GM19468 (cell line): Measurements from ENCODE around the gene CORO2A.

Source experiments
- ATAC-seq: cut with Tn5 transposase; IDR thresholded peaks from one replicate; pipeline ENCODE4 v1.9.1; 2021; ENCODE audit warnings: mild to moderate bottlenecking, moderate library complexity, moderate number of reproducible peaks; ENCODE audit not compliant: unreplicated experiment; ENCODE audit errors: extremely low read depth

Gene CORO2A

DNA sequence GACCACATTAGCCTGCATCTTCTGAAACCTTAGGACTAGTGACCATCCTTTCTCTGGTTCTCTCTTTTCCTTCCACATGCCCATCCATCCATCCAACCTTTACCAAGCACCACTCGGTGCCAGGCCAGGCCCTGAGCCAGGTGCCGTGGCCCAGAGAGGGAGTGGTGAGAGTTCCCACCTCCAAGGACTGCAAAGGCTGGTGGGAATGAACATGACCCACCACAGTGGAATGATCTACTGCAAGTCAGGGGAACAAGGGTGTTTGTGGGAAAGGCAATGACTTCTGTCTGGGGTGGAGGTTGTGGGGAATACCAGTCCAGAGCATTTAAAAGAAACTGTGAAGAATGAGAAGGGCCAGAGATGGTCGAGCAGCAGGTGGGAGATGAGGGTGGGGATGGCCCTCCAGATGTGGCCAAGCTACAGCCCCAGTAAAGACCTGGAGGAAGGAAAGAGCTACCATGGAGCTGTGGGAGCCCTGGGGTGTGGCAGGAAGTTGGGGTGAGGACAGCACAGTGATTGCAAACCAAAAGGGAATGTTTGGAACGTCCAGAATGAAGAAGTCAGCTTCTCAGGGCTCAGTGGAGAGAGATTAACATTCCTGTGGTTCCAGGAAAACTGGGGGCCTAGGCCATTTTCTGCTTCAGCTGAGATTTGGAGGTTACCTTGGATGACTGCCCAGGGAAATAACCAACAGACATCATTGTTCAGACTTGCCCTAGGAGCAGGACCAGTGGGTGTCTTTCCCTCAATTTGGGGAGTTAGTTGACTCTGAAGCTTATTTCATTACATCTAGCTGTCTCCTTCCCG, 30.7 kb upstream of the CORO2A start:
- ATAC-seq: no peak

DNA sequence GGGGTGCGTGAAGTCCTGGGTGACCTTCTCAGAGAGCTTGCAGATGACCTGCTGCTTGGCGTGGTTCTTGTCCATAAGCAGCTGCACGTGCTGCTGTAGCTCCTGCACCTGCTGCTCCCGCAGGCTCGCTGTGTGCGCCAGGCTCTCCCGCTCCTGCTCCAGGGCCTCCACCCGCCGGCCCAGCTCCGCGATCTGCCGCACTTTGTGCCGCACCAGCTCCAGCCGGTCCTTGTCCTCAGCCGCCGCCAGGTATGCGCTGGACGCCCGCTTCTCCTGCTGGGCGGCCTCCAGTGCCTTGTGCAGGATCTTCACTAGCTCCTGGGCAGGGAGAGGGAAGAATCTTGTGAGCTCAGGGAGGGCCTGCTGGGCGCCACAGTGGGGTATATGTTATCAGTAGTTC, 28.5 kb upstream of the CORO2A start:
- ATAC-seq: no peak

DNA sequence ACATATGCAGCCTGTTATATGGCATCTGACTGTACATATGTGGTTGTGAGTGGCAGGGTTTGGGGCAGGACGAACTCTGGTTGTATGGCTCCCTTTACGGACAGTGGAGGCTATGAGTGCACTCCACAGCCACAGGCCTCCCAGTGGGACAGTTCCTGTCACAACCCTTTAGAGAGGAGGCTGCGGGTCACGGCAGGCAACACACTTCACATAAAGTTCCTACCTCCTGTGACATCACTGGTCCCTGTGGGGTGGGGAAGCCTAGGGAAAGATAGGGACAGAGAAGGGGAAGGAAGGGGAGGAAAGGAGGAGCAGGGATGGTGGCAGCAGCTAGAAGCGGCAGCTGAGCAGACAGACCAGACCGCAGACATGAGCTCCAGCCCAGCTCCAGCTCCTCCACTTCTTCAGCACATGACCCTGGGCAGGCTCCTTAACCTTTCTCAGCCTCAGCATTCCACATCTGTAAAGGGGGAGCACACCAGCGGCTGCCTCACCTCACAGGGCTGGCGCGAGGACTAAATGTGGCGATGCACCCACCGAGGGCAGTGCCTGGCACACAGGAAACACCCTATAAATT, 27.4 kb upstream of the CORO2A start:
- no peak for ATAC-seq

DNA sequence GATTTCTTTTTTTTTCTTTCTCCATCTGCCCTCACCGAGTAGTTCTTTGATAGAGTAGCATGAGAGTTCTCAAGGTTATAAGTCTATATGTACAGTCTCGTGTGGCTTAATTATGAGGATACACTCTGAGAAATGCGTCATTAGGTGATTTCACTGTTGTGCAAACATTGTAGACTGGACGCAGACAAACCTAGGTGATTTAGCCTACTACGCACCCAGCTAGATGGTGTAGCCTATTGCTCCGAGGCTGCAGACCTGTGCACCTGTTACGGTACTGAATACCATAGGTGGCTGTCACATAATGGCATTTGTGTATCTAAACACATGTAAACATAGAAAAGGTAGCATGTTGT, 26.9 kb upstream of the CORO2A start:
- no peak for ATAC-seq

DNA sequence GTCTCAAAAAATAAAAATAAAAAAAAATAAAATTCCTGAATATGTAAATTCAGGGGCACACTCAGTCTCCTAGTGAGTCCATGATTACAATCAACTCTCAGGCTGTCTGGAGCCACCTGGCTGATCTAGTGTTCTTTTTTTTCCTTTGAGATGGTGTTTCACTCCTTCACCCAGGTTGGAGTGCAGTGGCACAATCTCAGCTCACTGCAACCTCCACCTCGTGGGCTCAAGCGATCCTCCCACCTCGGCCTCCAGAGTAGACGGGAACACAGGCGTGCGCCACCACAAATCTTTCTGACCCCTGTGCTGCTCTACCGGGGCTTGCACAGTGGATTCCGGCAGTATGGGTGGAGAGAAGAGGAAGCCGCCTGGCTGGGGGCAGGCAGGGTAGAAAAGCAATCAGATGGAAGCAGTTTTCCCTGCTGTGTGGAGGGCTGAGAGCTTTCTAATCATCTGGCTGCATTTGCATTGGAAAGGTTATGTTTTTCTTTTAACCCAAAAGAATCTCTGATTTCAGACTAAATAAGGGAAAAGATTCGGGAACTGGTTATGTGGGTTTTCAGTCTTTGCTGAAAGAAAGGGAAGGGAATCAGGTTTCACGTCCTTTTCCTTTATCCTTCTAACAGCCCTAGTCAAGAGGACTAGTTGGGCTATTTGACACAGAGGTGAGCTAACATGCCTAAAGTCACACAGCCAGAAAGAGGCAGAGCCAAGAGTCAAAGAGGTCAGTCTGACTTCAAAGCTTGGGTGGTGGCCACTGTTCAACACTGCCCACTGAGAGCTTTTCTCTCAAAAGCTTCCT, 26.3 kb upstream of the CORO2A start:
- ATAC-seq: no peak

DNA sequence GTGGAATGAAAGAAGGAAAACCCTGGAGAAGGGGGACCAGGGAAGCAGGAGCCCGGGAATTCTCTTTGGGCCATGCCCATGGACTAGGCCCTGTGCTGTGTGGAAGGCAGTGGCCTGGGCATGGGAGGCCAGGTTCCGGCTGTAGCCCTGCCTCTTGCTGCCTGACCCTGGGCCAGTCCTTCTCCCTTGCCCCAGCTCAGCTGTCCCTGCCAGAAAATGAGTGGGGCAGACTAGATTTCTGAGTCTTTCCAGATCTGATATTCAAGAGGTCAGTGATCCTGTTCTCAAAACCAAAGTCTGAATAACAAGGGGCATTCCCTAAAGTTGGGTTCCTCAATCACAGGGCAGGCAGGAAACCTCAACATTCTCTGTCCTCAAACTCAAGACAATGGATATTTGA, 24.8 kb upstream of the CORO2A start:
- no peak for ATAC-seq

DNA sequence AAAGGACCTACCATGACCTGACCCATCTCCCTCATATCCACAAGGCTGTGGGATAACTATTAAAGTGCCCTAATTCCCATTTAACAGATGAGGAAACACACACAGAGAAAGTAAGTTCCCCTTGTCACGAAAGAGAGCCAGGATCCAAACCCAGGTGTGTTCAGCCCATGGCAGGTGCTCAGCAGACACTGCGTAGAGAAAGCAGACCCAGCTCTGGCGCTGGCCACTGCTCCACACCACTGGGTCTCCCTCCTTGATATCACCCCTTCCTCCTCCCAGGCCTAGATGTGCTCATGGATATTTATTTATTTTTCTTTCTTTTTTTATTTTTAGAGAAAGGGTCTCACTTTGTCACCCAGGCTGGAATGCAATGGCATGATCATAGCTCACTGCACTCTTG, 24.0 kb upstream of the CORO2A start:
- ATAC-seq: no peak

DNA sequence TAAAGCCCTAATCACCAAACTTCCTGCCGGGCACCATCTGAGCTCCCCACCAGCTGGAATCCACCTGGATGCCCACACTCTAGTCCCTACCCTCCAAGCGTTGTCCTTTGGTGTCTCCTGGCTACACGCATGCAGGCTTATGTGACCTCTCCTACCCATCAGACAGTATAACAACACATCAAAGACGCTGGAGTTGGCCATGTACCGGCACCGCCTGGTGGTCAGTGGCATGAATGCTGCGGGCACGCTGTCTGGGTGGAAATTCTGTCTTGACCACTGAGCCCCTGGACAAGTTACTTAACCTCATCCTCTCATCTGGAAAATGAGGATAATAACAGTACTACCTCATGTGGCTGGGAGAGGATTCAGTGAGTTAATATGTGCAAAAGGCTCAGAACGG, 23.4 kb upstream of the CORO2A start:
- no peak for ATAC-seq

DNA sequence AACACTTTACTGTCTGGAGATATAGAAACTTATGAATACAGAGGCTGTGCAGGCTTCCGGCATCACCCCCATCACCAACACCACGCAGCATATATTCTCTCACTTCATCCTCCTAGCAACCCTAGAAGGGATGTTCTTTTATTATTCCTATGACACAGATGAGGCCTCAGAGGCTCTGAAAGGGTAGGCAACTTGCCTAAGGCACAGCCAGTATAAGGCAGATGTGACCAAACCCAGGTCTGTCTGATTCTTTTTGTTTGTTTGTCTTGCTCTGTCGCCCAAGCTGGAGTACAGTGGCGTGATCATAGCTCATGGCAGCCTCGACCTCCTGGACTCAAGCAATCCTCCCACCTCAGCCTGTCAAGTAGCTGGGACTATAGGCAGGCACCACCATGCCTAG, 22.8 kb upstream of the CORO2A start:
- ATAC-seq: no peak

DNA sequence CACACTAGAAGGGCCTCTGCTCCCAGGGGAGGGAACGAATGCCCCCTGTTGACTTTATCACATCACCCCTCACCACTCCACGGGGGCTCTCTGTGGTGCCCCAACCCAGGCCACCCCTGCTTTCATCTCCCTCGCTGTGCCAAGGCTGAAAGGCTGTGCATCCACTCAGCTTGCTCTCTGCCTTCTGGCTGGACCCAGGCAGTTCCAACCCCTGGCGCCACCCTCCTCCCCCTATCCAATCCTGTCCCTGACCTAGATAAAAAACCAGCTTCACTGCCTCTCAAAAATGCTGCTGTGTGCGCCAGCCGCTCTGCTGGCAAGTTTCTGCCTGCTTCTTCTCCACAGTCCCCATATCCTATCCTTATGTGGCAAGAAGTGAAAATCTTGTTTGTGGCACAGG, 22.4 kb upstream of the CORO2A start:
- no peak for ATAC-seq

DNA sequence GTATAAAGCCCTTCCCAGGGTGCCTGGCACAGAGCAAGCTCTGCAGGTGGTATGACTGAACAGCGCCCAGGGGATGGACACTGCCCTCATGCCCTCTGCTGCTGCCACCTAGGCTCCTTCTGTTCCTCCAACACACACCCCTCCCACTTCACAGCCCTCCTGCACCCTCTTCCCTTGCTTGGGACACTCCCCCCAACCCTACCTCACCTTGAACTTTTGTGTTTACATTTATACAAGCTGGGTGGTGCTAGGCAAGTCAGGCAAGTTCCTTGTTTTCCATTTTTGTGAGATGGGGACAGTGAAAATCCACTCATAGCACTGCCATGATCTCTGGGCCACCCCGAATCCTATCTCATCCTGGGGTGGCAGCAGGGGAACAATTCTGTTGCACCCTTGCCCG, 18.8 kb upstream of the CORO2A start:
- no peak for ATAC-seq

DNA sequence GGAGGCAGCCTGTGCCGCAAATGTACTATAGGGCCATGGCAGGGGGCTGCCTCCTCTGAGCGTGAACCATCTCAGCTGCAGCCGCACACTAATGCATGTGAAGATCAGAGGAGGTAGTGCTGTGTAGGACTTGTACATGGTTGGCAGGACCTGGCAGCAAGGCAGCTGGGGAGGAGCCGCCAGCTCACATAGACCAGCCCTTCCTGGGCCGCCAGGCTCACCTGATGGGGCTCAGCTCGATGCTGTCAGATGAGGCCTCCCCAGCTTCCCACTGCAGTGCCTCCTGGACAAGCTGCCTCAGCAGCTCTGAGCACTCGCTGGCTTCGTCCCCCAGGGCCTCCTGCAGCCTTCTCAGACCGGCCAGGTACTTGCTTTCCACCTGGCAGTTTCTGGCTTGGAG, 18.0 kb upstream of the CORO2A start:
- ATAC-seq: no peak

DNA sequence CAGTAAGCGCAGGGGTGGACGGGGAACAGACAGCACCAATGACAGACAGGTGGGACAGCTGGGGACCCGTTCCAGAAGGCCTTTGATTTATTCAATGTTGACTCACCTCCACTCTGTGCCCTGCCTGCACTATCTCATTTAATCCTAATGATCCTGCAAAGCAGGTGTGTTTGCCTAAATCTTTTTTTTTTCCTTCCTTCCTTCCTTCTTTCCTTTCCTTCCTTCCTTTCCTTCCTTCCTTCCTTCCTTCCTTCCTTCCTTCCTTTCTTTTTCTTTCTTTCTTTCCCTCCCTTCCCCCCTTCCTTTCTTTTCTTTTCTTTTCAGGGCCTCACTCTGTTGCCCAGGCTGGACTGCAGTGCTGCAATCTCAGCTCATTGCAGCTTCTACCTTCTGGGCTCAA, 17.1 kb upstream of the CORO2A start:
- ATAC-seq: no peak

DNA sequence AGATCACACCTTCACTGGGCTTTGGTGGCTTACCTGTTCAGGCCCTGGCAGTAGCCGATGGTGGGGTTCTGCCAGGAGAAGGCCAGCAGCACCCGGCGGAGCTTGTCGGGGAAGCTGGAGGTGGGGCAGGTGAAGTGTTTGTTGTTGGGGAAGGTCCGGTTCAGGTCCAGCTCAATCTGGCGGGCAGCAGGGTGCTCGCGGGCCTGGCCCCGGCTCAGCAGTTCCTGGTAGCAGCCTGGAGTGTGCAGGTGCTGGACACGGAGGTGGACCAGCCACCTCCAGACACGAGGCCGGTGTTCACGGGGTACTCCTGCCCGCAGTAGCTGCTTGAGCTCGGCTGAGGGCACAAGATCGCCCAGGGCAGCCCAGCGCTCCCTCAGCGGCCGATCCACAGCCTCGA, 16.2 kb upstream of the CORO2A start:
- ATAC-seq: no peak

DNA sequence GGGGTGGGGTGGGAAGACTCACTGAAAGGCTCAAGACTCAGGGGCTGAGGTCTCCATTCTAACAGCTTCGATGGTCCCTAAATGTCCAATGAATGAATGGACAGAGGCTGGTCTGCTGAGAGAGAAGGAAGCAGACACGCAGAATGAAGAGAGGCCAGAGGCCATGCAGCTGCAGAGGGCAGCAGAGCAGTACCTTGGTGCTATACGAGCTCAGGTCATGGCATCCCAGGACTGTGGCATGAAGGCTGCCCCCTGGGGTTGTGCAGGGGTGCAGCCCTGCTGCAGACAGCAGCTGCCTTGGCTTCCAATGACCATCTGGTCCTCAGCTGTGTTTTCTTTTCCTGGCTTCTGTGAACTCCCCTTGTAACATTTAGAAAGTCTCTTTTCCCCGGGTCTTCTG, 15.2 kb upstream of the CORO2A start:
- no peak for ATAC-seq

DNA sequence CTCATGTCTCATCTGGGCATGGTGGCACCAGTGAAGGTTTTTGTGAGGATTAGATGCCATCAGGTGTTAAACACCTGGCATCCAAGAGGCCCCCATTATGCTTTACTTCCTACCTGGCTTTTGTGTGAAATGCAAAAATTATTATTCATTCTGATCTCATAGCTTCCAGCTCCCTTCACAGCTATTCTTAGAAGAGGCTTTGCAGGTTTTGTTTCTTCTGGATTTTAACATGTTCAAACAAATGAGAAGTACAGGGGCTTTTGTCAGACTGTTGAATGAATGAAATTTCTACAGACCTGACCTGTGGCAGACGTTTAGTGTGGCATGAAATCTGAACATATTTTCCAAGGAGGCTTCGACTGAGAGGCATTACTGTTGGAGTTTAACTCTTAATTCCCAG, 14.3 kb upstream of the CORO2A start:
- ATAC-seq: no peak

DNA sequence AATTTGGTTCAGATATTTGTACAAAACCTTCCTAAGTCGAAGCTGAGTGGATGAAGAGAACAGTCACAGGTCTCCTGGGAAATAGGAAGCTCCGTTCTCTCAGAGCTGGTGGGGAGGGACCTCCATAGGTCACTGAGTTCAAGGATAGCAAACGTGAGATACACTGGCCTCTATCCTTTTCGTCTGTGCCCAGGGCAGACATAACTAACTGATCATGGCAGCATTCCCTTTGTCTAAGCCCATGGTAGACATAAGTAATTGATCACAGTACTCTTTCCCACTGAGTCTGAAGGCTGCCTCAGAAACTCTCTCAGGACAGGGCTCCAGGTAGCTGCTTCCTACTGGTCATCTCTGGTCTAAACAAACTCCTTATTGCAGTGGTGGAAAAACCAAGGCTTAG, 12.3 kb upstream of the CORO2A start:
- no peak for ATAC-seq

DNA sequence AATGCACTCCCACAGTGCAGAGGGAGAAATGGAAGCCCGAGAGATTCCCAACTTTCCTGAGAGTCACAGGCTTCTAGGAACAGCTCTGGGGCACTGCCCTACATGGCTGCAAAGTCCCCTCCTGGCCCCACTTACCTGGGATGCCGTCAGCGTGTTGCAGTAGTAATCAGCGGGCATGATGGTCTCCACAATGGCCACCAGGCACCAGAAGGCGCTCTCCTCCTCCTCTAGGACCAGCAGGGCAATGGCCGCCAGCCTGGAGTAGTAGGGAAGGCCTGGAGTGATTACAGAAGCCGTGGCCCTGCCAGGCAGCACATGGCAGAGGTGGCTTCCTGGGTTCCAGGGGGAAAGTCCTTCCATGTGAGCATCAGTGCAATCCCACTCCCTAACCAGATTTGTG, 10.7 kb upstream of the CORO2A start:
- no peak for ATAC-seq

DNA sequence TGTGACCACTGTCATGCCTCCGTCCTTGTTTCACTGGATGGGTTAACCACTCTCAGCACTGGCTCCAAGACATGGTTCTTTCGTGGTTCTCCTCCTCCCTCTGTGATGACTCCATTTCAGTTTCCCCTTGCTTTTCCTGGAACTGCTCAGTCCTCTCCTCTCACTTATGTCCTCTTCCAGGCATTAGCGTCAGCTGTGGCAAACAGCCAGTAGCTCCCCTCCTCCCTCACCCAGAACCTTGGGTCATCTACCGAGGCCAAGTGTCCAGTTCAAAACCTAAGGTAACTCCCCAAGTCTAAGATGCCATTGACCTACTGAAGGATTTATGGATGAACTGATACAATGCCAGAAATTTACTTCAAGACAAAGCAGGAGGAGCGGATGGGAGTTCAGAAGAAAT, 9.8 kb upstream of the CORO2A start:
- ATAC-seq: no peak

DNA sequence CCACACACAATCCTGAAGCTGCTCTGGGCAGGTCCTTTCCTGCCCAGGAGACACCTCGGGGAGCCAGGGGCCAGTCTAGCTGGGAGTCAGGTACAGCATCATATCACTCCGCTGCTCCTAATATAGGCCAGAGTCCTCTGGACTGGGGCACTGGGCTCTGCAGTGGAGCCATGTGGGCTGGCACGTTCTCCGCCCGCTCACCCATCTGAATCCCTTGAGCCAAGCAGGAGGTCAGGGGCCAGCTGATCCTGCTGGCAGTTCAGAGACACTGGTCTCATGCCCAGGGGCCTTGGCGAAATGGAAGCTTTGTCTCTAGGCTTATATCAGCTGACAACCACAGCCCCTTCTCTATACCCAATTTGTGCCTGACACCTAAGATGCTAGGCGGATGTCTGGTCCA, 9.3 kb upstream of the CORO2A start:
- ATAC-seq: no peak

DNA sequence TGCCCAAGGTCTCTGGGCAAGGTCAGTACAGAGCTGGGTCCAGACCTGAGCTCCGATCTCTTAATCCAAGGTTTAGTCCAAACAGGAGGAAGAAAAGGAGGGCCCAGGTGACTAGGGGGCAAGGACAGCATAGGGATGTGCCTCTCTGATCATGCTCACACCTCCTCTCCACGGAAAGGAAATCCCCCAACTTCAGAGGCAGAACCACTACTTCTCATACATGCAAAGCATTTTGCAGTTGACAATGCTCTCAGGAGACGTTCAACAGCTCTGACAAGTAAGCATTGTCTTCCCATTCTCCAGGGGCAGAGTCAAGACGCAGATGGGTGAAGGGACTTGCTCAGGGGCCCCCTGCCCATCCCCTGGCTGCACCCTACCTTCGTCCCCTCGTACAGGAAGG, 8.7 kb upstream of the CORO2A start:
- no peak for ATAC-seq
